Mesendoderm (in vitro differentiated cells): ENCODE measurements around the gene TMPRSS11E.
A peak's percentile ranks its signal among the peaks of the same experiment; 100 is the strongest.

Experiments used
- DNase-seq: peaks from one replicate; pipeline ENCODE4 v3.0.0; 2013
- H2AK5ac ChIP-seq: 2 replicates; pipeline ENCODE4 v1.6.1; 2013; ENCODE audit warnings: low read length, inconsistent platforms
- H2BK120ac ChIP-seq: 2 replicates; pipeline ENCODE4 v1.6.1; 2013; ENCODE audit warnings: low read depth, mild to moderate bottlenecking, low read length, moderate library complexity, mixed read lengths
- H2BK15ac ChIP-seq: replicated peaks from 2 replicates; pipeline ENCODE4 v1.6.1; 2013; ENCODE audit warnings: low read depth, mild to moderate bottlenecking, moderate library complexity
- H2BK5ac ChIP-seq: 2 replicates; pipeline ENCODE4 v1.6.1; 2013; ENCODE audit warnings: low read length, inconsistent platforms
- H3K18ac ChIP-seq: 2 replicates; pipeline ENCODE4 v1.6.1; 2013; ENCODE audit warnings: mild to moderate bottlenecking, low read length, mixed read lengths
- H3K23ac ChIP-seq: one replicate; pipeline ENCODE4 v1.6.1; 2013; ENCODE audit warnings: low read length
- H3K27ac ChIP-seq: 2 replicates; pipeline ENCODE4 v1.5.1; 2013; ENCODE audit warnings: low read depth, mild to moderate bottlenecking, inconsistent platforms, low read length, moderate library complexity
- H3K27me3 ChIP-seq: 2 replicates; pipeline ENCODE4 v1.6.1; 2013; ENCODE audit warnings: low read length, control low read depth, mild to moderate bottlenecking, inconsistent platforms; ENCODE audit not compliant: insufficient read depth, poor library complexity
- H3K36me3 ChIP-seq: 2 replicates; pipeline ENCODE4 v1.6.1; 2013; ENCODE audit warnings: low read length, inconsistent platforms; ENCODE audit not compliant: control insufficient read depth, insufficient read depth
- H3K4ac ChIP-seq: one replicate; pipeline ENCODE4 v1.6.1; 2013; ENCODE audit warnings: low read depth, mild to moderate bottlenecking, low read length, moderate library complexity
- H3K4me1 ChIP-seq: 2 replicates; pipeline ENCODE4 v1.6.1; 2013; ENCODE audit warnings: low read depth, low read length, inconsistent platforms; ENCODE audit not compliant: control insufficient read depth
- H3K4me2 ChIP-seq: 2 replicates; pipeline ENCODE4 v1.6.1; 2013; ENCODE audit warnings: low read length
- H3K4me3 ChIP-seq: 2 replicates; pipeline ENCODE4 v1.5.1; 2013; ENCODE audit warnings: mild to moderate bottlenecking, low read length
- H3K56ac ChIP-seq: one replicate; pipeline ENCODE4 v1.6.1; 2013; ENCODE audit warnings: low read length
- H3K79me1 ChIP-seq: 2 replicates; pipeline ENCODE4 v1.6.1; 2013; ENCODE audit warnings: low read length, inconsistent platforms
- H3K79me2 ChIP-seq: 2 replicates; pipeline ENCODE4 v1.6.1; 2013; ENCODE audit warnings: mild to moderate bottlenecking, low read length; ENCODE audit not compliant: control insufficient read depth, insufficient read depth
- H3K9ac ChIP-seq: 2 replicates; pipeline ENCODE4 v1.6.1; 2013; ENCODE audit warnings: low read length, inconsistent platforms
- H4K5ac ChIP-seq: one replicate; pipeline ENCODE4 v1.6.1; 2013; ENCODE audit warnings: low read length
- H4K8ac ChIP-seq: one replicate; pipeline ENCODE4 v1.6.1; 2013; ENCODE audit warnings: low read depth, mild to moderate bottlenecking, control low read depth, low read length, moderate library complexity
- WGBS: extraction: QIAGEN DNeasy Blood & Tissue Kit; methylation state at CpG from one replicate; pipeline ENCODE4 v1.1.7; 2013; ENCODE audit warnings: low lambda C conversion rate, missing lambda C conversion rate; ENCODE audit not compliant: insufficient coverage; ENCODE audit errors: extremely low coverage; 5-methylcytosine and 5-hydroxymethylcytosine counted together

The TMPRSS11E gene

GRCh38 chr4:68476191-68476590 is 28.9 kb downstream of the TMPRSS11E start:
- no CpG with 5 or more reads among the region's 5 CpGs for WGBS
- Histone ChIP-seq H2BK15ac (no peak overlapping the region), H4K5ac (no peak overlapping the region), H2BK5ac (no peak overlapping the region), H3K4me3 (no peak overlapping the region), H3K9ac (no peak overlapping the region), H3K27me3 (no peaks in the 10 kb centered on the region), H3K56ac (no peak overlapping the region), H3K36me3 (no peaks in the 10 kb centered on the region), H3K27ac (no peak overlapping the region), H3K18ac (peak overlapping the region; percentile 14), H3K4ac (no peak overlapping the region), H2BK120ac (no peak overlapping the region), H3K23ac (no peak overlapping the region), H3K4me2 (no peak overlapping the region), H4K8ac (no peak overlapping the region), H3K79me2 (no peaks in the 10 kb centered on the region), H2AK5ac (no peak overlapping the region), H3K79me1 (no peaks in the 10 kb centered on the region), H3K4me1 (no peaks in the 10 kb centered on the region)
- DNase-seq, result no peak

- Histone ChIP-seq H4K8ac (no peak overlapping the region), H3K4me3 (no peak overlapping the region), H3K27ac (no peak overlapping the region), H3K27me3 (no peaks in the 10 kb centered on the region), H2BK5ac (no peak overlapping the region), H3K23ac (no peak overlapping the region), H2AK5ac (no peak overlapping the region), H4K5ac (no peak overlapping the region), H3K56ac (no peak overlapping the region), H3K4me1 (no peaks in the 10 kb centered on the region), H3K4me2 (no peak overlapping the region), H2BK15ac (no peak overlapping the region), H3K9ac (no peak overlapping the region), H3K4ac (no peak overlapping the region), H3K79me1 (no peaks in the 10 kb centered on the region), H2BK120ac (no peak overlapping the region), H3K79me2 (no peaks in the 10 kb centered on the region), H3K18ac (no peak overlapping the region), H3K36me3 (no peaks in the 10 kb centered on the region)
- no CpG with 5 or more reads among the region's 5 CpGs for WGBS
- no peak for DNase-seq
Measured at GRCh38 chr4:68489338-68489737, 42.1 kb downstream of the TMPRSS11E start.

GRCh38 chr4:68490826-68491457 is 43.7 kb downstream of the TMPRSS11E start:
- Histone ChIP-seq H3K9ac (no peak overlapping the region), H4K8ac (no peak overlapping the region), H3K56ac (no peak overlapping the region), H3K27ac (no peak overlapping the region), H2BK15ac (no peak overlapping the region), H3K79me1 (no peaks in the 10 kb centered on the region), H3K18ac (no peak overlapping the region), H2BK120ac (no peak overlapping the region), H3K4me3 (no peak overlapping the region), H4K5ac (no peak overlapping the region), H3K23ac (no peak overlapping the region), H2BK5ac (no peak overlapping the region), H3K4me2 (no peak overlapping the region), H3K36me3 (no peaks in the 10 kb centered on the region), H2AK5ac (no peak overlapping the region), H3K4ac (no peak overlapping the region), H3K79me2 (no peaks in the 10 kb centered on the region), H3K4me1 (no peaks in the 10 kb centered on the region), H3K27me3 (no peaks in the 10 kb centered on the region)
- no peak for DNase-seq
- WGBS, result no CpG with 5 or more reads among the region's 6 CpGs

GRCh38 chr4:68494688-68495087 is 47.4 kb downstream of the TMPRSS11E start:
- Histone ChIP-seq H3K56ac (no peak overlapping the region), H2BK15ac (no peak overlapping the region), H4K8ac (peak overlapping the region; percentile 56), H3K18ac (no peak overlapping the region), H3K4me2 (no peak overlapping the region), H3K27ac (no peak overlapping the region), H2BK5ac (no peak overlapping the region), H3K36me3 (no peaks in the 10 kb centered on the region), H4K5ac (no peak overlapping the region), H3K4ac (no peak overlapping the region), H2AK5ac (no peak overlapping the region), H3K9ac (no peak overlapping the region), H3K27me3 (no peaks in the 10 kb centered on the region), H3K79me2 (no peaks in the 10 kb centered on the region), H3K4me3 (no peak overlapping the region), H3K23ac (no peak overlapping the region), H3K4me1 (no peaks in the 10 kb centered on the region), H3K79me1 (no peaks in the 10 kb centered on the region), H2BK120ac (no peak overlapping the region)
- no peak for DNase-seq
- WGBS, result no CpG with 5 or more reads among the region's 1 CpG

- no peaks in the 10 kb centered on the region for H3K36me3 ChIP-seq
- WGBS, result no CpG with 5 or more reads among the region's 5 CpGs
Measured at GRCh38 chr4:68498413-68499007, 51.2 kb downstream of the TMPRSS11E start.

GRCh38 chr4:68499021-68499420 is 51.8 kb downstream of the TMPRSS11E start:
- no CpG with 5 or more reads among the region's 4 CpGs for WGBS
- no peak overlapping the region for H3K4me2 ChIP-seq
- no peaks in the 10 kb centered on the region for H3K79me2 ChIP-seq
- no peak overlapping the region for H2BK120ac ChIP-seq
- H3K56ac ChIP-seq, result no peak overlapping the region
- H2BK15ac ChIP-seq, result no peak overlapping the region
- H3K4ac ChIP-seq, result no peak overlapping the region
- no peaks in the 10 kb centered on the region for H3K4me1 ChIP-seq
- no peak overlapping the region for H2AK5ac ChIP-seq
- no peaks in the 10 kb centered on the region for H3K27me3 ChIP-seq
- H4K8ac ChIP-seq, result no peak overlapping the region
- no peak overlapping the region for H3K9ac ChIP-seq
- H3K36me3 ChIP-seq, result no peaks in the 10 kb centered on the region
- H3K4me3 ChIP-seq, result no peak overlapping the region
- no peak overlapping the region for H3K27ac ChIP-seq
- no peak overlapping the region for H2BK5ac ChIP-seq
- H3K23ac ChIP-seq, result no peak overlapping the region
- no peak overlapping the region for H4K5ac ChIP-seq
- no peak for DNase-seq
- no peaks in the 10 kb centered on the region for H3K79me1 ChIP-seq
- no peak overlapping the region for H3K18ac ChIP-seq

More at GRCh38 chr4:68498413-68499007, 51.2 kb downstream of the TMPRSS11E start:
- no peak overlapping the region for H3K27ac ChIP-seq
- H3K79me2 ChIP-seq, result no peaks in the 10 kb centered on the region
- no peak overlapping the region for H4K5ac ChIP-seq
- H3K4me2 ChIP-seq, result no peak overlapping the region
- no peak overlapping the region for H3K9ac ChIP-seq
- no peak overlapping the region for H3K4ac ChIP-seq
- no peaks in the 10 kb centered on the region for H3K79me1 ChIP-seq
- no peak overlapping the region for H3K4me3 ChIP-seq
- H3K23ac ChIP-seq, result no peak overlapping the region
- H2AK5ac ChIP-seq, result no peak overlapping the region
- H3K27me3 ChIP-seq, result no peaks in the 10 kb centered on the region
- no peak overlapping the region for H3K56ac ChIP-seq
- H2BK5ac ChIP-seq, result no peak overlapping the region
- H3K4me1 ChIP-seq, result no peaks in the 10 kb centered on the region
- no peak overlapping the region for H2BK120ac ChIP-seq
- no peak overlapping the region for H3K18ac ChIP-seq
- no peak overlapping the region for H4K8ac ChIP-seq
- H2BK15ac ChIP-seq, result no peak overlapping the region
- DNase-seq, result peak; percentile 78
